Left ventricle myocardium superior (tissue), 1 donor: ENCODE measurements around the gene TNIP1. TPM values are rescaled to one million over a fixed set of nuclear protein-coding genes. Genes with fewer than 3 reads are reported as not detected.

Experiments used
- ATAC-seq: fragments of 200-7000 bp; cut with Tn5 transposase; one replicate; pipeline ENCODE4 v1.9.1; 2020; ENCODE audit warnings: mild to moderate bottlenecking, moderate library complexity
- DNase-seq: peaks from one replicate; pipeline ENCODE4 v3.0.0-alpha.2; 2020
- intact Hi-C: fragments of 100-400 bp; cut with micrococcal nuclease; formaldehyde crosslinking; loops from one replicate; pipeline ENCODE4 v1.11.0; 2022
- total RNA-seq: library from RNA; stranded (reverse); fragmentation: NEBNext Ultra II Directional; extraction: Animal tissue kit (Norgen Biotek cat#: 25700); gene quantifications from one replicate; pipeline ENCODE4 v1.2.1, GENCODE V29; 2021
- donor health status: DM: no; HTN: yes; CAD: no; lungs with severe emphysema.

TNIP1 gene
- total RNA-seq, 1 donor from 2014 or later, result 137 TPM

- ATAC-seq (no peak), DNase-seq (no peak)
- intact Hi-C loops, result no loop called here
Measured at GRCh38 chr5:151015974-151016587, 64.8 kb downstream of the TNIP1 start.

GRCh38 chr5:151014680-151015343 is 66.0 kb downstream of the TNIP1 start:
- ATAC-seq (peak; percentile 19), DNase-seq (no peak)
- intact Hi-C loops, result no loop called here

DNA sequence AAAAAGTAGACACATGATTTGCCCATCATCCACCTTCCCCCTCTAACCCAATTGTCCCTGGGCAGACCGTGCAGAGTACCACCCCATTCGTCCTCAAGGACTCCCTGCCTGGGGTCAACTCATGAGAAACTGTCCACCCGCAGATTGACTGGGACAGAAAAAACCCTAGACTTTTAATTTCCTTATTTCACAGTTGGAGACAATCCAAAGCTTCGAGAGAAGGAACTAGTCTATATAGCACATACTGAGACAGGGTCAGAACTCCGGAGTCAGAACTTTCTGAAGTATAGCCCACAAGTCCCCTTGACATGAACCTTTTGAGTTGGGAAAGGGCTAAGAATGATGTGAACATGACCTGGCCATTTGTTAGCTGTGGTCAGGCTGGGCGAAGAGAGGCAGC is 68.0 kb downstream of the TNIP1 start:
- DNase-seq, result no peak
- intact Hi-C loops, result no loop called here
- ATAC-seq, result no peak

GRCh38 chr5:151008906-151009305 is 71.9 kb downstream of the TNIP1 start:
- intact Hi-C loops, result no loop called here
- ATAC-seq (no peak), DNase-seq (no peak)

- ATAC-seq (no peak), DNase-seq (no peak)
- intact Hi-C loops, result no loop called here
Measured at GRCh38 chr5:151008210-151008491, 72.7 kb downstream of the TNIP1 start.

- ATAC-seq (no peak), DNase-seq (no peak)
- intact Hi-C loops, result no loop called here
Measured at GRCh38 chr5:151007430-151008209, 73.2 kb downstream of the TNIP1 start.

DNA sequence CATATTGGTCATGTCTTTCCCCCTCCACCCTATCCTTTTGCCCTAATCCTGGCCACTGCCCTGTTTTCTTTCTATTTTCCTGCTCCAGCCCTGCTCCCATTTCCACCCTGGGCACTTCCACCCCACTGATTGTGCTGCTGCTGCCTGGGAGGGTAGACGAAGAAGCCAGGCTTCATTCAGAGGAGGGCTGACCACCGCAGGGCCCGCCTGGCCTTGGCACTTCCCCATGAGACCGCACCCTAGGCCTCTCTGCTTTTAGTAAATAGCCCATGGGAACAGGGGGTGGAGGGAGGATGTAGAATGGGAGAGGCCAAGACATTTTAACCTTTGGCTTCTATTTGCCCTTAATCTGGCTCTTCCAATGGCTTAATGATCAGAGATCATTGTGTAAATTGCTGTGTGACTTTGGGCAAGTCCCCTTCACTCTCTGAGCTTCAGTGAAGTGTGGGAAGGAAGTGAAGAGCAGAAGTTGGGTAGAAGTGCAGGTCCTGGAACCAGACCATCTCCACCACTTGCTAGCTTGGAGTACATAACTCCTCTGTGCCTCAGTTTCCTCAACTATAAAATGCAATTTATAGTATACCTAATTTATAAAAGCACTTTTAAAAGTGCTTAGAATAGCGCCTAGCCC is 74.0 kb downstream of the TNIP1 start:
- DNase-seq, result peak; percentile 63
- intact Hi-C loops, result no loop called here
- peak; percentile 15 for ATAC-seq

DNA sequence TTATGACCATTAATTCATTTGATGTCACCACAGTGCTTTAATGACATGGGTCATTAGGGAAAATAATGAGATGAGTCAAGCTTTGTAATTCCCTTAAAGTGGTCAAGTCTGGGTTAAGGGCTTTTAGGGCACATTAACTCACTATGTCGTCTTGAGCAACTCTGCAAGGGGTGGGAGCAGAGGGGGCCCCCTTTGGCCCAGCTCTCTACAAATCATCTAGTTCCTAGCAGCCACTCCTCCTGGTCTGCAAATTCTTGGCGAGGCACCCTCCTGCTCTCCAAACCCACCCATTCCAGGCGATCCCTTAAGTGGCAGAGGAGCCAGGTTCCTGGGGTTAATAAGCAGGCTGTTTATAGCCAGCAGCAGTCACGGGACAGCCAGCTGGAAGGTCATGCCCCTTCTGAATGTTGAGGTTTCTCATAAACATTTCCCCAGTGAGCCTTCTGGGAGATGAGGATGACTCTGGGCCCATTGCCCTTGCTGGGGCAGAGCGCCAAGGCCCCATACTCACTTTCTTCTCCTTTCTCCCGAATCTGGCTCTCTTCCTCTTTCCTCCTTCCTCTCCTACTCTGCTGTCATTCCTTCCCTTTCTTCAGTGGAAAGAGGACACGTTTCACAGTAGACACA is 74.8 kb downstream of the TNIP1 start:
- ATAC-seq, result peak; percentile 85
- peak; percentile 91 for DNase-seq
- intact Hi-C loops, result no loop called here

GRCh38 chr5:151005187-151005949 is 75.5 kb downstream of the TNIP1 start:
- DNase-seq (peak; percentile 60), ATAC-seq (peak; percentile 65)
- intact Hi-C loops, result no loop called here

DNA sequence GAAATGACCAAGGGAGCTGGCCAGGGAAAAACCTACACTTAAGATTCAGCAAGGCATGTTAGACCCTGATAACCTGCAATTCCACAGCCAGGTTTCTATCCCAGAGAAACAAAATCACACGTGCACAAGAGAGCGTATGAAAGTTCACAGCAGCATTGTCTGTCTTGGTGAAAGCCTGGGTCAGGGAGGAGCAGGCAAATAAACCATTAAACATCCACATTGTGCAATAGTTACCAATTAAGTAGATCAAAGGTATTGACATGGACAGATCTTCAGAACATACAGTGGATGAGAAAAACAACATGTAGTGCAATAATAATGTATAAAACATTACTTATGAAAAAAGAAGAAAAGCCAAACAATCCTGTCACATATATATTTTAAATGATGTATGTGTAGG is 76.3 kb downstream of the TNIP1 start:
- intact Hi-C loops, result loop anchor here (5.0 kb wide), 2 partner anchors 113 to 163 kb away; no protein-coding TSS in a partner anchor
- ATAC-seq (no peak), DNase-seq (no peak)

GRCh38 chr5:151003503-151003860 is 77.4 kb downstream of the TNIP1 start:
- ATAC-seq, result no peak

DNA sequence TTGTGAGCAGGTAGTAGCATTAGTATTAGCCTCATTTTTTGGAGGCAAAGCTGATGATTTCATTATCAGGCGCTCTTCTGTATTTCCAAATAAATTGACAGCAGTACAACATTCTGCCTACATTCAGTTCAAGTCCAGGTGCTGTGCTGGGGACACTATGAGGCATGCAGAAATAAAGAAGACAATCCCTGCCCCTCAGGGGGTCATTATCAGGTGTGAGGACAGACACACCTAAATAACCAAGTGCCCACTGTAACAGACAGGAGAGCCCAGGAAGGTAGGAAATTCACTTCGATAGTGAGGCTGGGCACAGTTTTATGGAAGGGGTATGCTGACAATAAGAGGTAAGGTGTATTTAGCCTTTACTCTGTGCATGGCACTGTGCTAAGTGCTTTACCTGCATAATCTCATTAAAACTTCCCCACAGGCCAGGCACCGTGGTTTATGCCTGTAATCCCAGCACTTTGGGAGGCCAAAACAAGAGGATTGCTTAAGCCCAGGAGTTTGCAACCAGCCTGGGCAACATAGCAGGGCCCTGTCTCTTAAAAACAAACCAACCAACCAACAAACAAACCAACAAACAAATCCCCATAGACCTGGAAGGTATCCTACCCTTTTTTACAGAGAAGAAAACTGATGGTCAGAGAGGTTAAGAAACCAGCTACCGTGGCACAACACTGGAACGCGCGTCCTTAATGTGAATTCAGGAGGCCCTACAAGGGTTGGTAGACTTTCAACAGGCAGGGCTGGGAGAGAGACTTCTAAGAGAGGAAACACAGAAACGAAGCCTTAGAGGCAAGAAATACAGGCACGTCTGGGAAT is 77.9 kb downstream of the TNIP1 start:
- intact Hi-C loops, result loop anchor here (1.0 to 5.0 kb wide), 3 partner anchors 45 to 164 kb away; no protein-coding TSS in a partner anchor
- no peak for DNase-seq

More at GRCh38 chr5:151003503-151003860, 77.4 kb downstream of the TNIP1 start:
- intact Hi-C loops, result loop anchor here (5.0 kb wide), 2 partner anchors 114 to 164 kb away; no protein-coding TSS in a partner anchor
- no peak for DNase-seq

GRCh38 chr5:151002250-151002649 is 78.6 kb downstream of the TNIP1 start:
- peak; percentile 5 for ATAC-seq
- DNase-seq, result no peak

More for the DNA sequence above, 77.9 kb downstream of the TNIP1 start:
- ATAC-seq, result no peak

DNA sequence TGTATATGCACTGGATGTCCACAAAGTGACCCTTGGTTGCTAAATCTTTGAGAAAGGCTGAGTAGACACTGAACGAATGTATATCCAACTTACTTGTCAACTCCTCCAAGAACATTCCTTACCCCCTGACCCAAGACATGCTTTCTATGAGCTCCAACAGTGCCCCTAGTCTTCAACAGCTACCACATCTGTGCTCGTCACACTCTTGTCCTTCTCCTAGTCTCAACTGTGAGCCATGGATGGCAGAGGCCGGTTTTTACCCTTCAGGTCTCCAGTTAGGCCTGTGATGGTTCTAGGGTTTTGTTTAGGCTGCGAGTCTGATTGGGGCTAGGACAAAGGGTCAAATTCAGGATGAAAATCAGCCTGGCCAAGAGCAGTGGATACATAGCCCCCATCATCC is 79.4 kb downstream of the TNIP1 start:
- DNase-seq (no peak), ATAC-seq (no peak)
- intact Hi-C loops, result loop anchor here (5.0 kb wide), 2 partner anchors 116 to 166 kb away; no protein-coding TSS in a partner anchor

More at GRCh38 chr5:151002250-151002649, 78.6 kb downstream of the TNIP1 start:
- intact Hi-C loops, result loop anchor here (1.0 to 5.0 kb wide), 3 partner anchors 46 to 165 kb away; no protein-coding TSS in a partner anchor

DNA sequence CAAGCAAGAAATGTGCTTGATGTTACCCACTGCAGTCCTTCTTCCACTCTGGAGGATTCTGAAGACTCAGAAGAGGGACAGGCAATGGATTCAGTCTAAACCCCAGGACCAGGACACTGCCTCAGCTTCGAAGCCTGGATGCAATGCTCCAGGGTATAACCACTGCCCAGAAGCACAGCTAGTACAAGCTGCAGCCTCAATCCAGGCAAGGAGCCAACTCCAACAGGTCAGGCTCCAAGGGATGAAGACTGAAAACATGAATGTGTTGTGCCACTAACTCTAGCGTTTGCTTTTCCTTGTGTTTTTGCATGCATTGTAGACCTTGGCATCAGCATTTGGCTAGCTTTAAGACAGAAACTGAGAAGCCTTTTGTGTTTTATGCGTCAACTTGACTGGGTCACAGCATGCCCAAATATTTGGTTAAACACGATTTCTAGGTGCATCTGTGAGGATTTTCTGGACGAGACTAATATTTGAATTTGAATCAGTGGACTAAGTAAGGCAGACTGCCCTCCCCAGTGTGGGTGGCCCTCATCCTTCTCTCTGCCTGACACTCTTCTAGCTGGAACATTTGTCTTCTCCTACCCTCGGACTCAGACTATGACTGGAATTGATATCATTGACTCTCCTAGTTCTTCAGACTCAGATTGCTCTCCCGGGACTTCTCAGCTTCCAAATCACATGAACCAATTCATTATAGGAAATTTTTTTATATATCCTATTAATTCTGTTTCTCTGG is 81.0 kb downstream of the TNIP1 start:
- intact Hi-C loops, result loop anchor here (5.0 kb wide), 2 partner anchors 117 to 167 kb away; no protein-coding TSS in a partner anchor
- peak; percentile 84 for ATAC-seq
- peak; percentile 72 for DNase-seq

DNA sequence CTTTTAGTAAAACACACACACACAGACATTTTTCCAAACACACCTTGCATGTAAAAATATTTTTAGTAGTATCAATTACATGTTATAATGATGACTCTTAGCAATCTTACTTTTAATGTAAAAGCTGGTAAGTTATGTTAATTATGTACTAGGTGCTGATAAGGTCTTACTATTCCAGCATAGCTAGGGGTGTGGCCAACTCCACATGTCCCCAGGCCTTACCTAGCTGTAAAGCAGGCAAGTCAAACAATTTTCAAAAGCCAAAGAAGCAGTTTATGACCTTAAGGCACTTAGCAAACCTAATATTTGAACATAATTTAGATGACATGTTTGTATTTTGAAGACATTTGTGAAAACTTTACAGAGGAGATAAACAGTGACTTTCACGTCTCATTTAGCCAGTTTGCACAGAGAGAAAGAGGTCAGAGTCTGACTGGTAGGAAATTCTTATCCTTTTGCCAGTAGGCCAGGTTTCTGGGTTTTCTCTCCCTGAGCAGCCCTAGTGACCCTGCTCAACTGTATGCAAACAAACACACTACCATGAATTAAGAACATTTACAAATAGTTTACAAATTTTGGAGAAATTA is 86.9 kb downstream of the TNIP1 start:
- ATAC-seq (no peak), DNase-seq (no peak)
- intact Hi-C loops, result no loop called here

- DNase-seq (no peak), ATAC-seq (peak; percentile 68)
- intact Hi-C loops, result no loop called here
Measured at GRCh38 chr5:150993422-150993821, 87.4 kb downstream of the TNIP1 start.
